ENCODE measurements around the gene SH3BP4.

Gene SH3BP4

GRCh38 chr2:235087832-235088495 is 136.1 kb downstream of the SH3BP4 start:
- no peak for TF ChIP-seq CTCF (conservative IDR thresholded peaks at IDR 0.05)
- H3K27ac ChIP-seq = no peak overlapping the region

- H3K27ac ChIP-seq = no peak overlapping the region
- TF ChIP-seq CTCF (conservative IDR thresholded peaks at IDR 0.05) = no peak
Measured at GRCh38 chr2:235088496-235088921, 136.7 kb downstream of the SH3BP4 start.

GRCh38 chr2:235091421-235091820 is 139.6 kb downstream of the SH3BP4 start:
- no peak for TF ChIP-seq CTCF (conservative IDR thresholded peaks at IDR 0.05)
- no peak overlapping the region for H3K27ac ChIP-seq

- H3K27ac ChIP-seq = no peak overlapping the region
- TF ChIP-seq CTCF (conservative IDR thresholded peaks at IDR 0.05) = no peak
Measured at GRCh38 chr2:235091983-235092382, 140.2 kb downstream of the SH3BP4 start.

GRCh38 chr2:235092433-235093223 is 140.8 kb downstream of the SH3BP4 start:
- H3K27ac ChIP-seq = no peak overlapping the region
- no peak for TF ChIP-seq CTCF (conservative IDR thresholded peaks at IDR 0.05)

- TF ChIP-seq CTCF (conservative IDR thresholded peaks at IDR 0.05) = no peak
- H3K27ac ChIP-seq = no peak overlapping the region
Measured at GRCh38 chr2:235094457-235094856, 142.6 kb downstream of the SH3BP4 start.

- H3K27ac ChIP-seq = no peak overlapping the region
- no peak for TF ChIP-seq CTCF (conservative IDR thresholded peaks at IDR 0.05)
Measured at GRCh38 chr2:235095569-235095968, 143.8 kb downstream of the SH3BP4 start.

Data from VCaP (cell line).